Hippocampal formation (tissue), 2 donors: ENCODE data around the gene SKP2.
A peak's percentile ranks its signal among the peaks of the same experiment; 100 is the strongest.

Experiments used
- DNase-seq, 2 donors: peaks; one replicate each; lab custom pipeline; 2025; lab: John Stamatoyannopoulos, UW

Gene SKP2

DNA sequence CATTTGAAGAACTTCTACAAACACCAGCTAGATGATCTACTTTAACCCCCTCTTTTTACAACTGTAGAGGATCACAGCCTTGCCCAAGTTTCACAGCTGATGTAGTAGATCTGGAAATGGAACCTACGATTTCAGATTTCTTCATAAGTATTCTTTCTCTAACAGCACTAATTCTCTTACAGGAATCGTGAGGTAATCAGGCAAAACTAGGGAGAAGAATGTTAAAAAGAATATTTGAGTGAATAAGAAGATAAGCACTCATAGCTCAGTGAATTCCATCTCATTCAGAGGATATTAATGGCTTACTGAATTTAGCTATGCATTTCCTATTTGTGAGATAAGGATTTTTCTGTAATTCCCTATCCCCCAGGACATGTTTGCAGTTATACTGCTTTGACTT, 47.7 kb downstream of the SKP2 start:
- no peak for DNase-seq

DNA sequence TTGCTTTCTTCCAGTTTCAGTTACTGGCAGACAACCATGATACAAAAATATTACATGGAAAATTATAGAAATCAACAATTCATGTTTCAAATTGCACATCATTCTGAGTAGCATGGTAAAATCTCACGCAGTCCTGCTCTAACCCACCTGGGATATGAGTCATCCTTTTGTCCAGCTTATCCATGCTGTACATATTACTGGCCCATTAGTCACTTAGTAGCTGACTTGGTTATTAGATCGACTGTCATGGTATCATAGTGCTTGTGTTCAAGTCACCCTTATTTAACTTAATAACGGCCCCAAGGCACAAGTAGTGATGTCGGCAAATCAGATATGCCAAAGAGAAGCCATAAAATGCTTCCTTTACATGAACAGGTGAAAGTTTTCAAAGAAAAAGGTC, 48.6 kb downstream of the SKP2 start:
- DNase-seq: no peak

DNA sequence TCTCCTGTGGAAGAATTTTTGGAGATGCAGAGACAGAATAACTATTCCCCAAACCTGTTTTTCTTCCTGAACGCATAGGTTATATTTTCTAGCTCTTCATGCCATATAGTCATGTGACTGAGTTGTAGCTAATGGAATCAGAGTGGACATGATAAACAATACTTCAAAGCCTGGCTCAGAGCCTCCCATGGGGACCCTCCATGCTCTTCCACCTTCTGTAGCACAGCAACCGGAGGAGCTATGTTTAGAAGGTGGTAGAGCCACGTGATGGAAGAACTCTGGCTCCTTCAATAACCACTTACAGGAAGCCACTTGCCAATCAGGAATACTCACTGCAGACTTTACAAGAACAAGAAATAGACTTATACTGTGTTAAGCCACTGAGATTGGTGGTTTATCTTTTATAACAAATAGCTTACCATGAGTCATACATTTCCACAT, 50.6 kb downstream of the SKP2 start:
- no peak for DNase-seq

DNA sequence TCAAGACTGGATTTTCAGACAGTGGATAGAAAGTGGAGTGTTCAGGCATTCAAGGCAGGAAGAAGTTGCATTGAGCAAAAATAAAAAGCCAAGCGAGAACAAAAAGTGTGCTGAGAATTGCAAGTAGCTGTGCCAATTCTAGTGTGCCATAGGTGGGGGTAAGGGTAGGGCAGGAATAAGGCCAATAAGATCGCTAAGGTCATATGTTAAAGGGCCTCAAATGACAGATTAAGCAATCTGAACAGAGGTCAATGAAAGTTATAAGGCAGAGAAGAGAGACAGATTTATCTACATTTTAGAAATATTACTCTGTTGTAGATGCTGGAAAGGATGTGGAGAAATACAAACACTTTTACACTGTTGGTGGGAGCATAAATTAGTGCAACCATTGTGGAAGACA, 53.4 kb downstream of the SKP2 start:
- DNase-seq: peak in 1 of 2 donors; percentile 7

DNA sequence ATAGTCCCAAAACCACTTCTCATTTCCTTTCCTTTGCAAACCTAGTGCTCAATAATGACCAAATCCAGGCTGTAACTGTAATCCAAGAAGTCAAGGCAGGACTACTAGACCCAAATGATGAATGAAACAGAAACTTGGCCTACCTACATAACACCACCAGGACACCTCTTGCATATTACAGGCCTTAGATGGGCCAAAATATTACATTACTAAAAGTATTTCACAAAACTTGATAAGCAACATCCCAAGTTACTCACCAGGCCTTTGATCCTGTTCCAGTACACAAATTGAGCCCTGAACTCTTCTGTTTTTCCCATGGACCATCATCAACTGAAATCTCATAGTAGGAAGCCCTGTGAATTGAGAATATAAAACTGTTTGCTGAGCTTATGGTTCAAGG, 55.0 kb downstream of the SKP2 start:
- DNase-seq: no peak

DNA sequence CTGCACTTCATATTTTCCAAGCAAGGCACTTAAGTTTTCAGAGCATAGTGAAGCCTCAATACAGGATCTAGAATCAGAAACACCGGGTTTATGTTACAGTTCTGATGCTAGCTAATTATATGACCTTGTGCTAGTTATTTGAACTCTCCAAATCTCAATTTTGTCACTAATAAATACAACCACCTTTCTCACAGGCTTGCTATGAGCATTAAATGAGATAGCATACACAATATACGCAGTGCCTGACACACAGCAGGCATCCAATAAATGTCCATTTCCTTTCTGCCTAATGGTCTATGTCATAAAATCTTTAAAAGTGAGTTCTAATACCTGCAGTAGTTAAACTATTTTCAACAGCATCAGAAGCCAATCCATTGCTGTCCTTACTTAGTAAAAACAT, 56.9 kb downstream of the SKP2 start:
- no peak for DNase-seq

DNA sequence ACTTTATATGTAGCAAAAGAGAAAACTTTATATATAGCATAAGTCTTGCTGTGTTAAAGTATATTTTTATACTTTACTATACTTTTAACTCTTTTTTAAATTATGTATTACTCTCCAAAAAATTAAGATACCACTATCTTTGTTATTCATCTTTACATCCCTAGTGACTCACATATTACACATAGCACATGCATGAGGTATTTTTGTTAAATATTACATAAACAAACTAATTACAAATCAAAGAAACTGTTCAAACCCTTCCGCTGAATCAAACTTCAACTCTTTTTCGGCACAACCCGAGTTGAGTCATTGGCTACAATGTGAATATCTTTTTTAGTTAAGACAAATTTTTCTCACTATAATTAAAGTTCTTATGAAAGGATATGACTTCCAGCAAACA, 57.8 kb downstream of the SKP2 start:
- DNase-seq: no peak

DNA sequence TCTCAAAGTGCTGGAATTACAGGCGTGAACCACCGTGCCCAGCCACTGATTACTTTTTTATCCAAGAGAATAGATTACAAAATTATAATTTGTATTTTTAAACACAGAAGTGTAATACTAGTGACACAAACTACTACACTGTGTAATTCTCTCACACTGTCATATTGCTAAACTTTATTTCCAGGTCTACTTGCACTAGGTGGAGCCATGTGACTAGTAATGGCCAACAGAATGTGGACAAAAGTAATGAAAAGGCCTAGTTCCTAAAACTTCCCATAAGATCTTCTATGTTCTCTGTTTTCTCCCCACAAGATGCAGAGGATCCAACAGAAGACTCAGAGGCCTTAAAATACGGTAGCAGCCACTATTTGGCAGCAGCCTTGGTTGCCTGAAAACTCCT, 62.5 kb downstream of the SKP2 start:
- no peak for DNase-seq

DNA sequence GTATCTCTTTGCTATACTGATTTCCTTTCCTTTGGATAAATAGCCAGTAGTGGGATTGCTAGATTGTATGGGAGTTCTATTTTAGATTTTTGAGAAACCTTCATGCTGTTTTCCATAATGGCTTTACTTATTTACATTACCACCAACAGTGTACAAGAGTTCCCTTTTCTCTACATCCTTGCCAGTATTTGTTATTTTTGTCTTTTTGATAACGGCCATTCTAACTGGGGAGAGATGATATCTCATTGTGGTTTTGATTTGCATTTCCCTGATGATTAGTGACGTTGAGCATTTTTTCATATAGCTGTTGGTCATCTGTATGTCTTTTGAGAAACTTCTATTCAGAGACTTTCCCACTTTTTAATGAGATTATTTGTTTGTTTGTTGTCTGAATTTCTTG, 64.0 kb downstream of the SKP2 start:
- no peak for DNase-seq

DNA sequence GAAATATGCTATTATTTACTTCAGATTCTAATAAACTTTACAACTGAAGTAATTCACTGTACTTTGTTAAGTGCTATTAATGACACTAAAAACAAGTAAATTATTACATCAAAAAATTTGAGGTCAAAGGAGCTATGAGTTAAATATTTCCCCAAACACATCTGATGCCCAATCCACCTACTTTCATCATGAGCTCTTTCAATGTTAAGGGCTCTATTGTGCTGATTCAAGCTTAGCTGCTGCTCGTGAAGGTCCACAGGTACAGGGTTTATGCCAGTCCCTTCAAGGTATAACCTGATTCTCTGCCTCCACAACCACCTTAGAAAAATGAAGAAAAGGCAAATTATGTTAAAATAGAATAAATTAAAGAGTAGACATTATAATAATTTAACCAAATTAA, 65.7 kb downstream of the SKP2 start:
- no peak for DNase-seq

DNA sequence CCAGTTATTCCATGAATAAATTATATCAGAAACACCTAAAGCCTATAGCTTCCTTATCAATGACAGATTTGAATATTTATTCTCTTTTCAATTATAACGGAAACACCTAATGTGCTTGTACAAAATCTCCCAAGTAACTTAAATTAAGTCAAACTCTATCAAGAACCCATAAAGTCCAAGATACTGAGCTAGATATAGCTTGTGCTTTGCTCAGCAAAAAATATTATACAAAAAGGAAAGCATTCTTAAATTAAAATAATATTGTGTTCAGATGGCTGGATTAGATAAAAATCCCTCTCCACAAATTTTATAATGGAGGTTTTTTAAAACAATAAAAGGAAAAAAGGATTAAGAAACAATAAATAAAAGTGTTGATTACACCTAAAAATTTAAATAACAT, 66.1 kb downstream of the SKP2 start:
- DNase-seq: no peak

DNA sequence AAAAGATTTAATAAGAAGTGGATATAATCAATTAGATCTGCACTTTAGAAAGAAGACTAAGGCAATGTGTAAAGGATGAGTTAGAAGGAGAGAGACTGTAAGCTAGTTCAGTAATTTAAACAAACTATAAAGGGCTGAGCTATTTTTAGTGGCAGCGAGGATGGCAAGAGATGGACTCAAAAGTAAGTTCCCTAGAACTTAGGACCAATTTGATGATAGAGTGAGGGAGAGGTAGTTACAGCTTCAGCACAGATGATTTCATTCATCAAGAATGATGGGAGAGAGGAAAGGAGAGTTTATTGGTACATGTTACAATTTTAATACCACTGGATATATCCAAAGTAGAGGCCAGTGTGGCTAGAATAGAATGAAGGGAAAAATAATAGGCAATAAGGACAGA, 70.7 kb downstream of the SKP2 start:
- DNase-seq: no peak

DNA sequence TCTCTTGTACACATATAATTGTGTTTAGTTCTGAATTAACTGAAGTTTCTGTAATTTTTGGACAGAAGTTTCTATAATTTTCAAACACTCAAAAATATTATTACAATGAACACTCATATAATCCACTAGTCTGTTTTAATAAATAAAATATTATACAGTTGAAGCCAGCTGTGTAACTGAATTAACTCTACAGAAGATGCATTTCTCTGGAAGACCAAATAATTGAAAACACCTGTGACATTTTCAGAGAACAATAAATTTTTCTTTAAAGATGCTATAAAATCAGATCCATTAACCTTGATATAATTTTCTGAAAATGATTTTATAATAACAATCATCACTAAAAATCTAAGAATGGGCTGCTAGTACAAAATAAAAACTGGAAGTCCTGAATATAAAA, 75.1 kb downstream of the SKP2 start:
- DNase-seq: no peak

DNA sequence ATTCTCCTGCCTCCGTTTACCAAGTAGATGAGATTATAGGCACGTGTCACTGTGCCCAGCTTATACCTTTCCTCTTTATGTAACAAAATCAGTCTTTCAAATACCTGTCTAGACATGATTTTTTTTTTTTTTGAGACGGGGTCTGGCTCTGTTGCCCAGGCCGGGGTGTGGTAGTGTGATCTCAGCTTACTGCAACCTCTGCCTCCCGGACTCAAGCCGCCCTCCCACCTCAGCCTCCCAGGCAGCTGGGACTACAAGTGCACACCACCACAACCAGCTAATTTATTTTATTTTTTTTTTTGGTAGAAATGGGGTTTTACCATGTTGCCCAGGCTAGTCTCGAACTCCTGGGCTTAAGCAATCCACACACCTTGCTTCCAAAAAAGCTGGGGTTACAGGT, 76.6 kb downstream of the SKP2 start:
- DNase-seq: no peak

DNA sequence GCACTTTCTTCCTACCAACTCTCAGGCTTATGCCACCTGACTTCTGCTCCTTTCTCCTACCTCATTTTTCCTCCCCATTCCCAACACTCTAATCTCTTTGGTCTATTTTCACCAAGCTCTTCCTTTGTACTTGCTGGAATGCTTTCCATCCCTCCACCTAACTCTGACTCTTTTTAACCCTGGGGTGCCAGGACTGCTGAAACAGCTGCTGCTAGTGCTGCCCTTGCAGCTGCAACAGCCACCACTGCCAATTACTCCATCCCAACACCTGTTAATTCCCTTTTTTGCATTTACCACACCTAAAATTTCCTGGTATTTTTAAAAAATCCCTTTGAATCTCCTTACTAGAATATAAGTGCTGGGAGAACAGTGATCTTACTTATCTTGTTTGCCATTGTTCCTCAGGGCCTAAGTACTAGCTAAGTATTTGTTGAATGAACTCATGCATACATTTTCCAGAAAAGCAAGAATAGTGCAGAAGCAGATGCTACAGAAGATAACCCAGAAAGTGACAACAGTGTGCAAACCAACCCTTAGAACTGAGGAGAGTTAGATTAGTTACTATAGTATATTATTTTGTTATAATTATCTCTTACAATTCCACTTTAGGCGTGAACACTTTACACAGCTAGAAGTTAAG, 78.4 kb downstream of the SKP2 start:
- DNase-seq: no peak

DNA sequence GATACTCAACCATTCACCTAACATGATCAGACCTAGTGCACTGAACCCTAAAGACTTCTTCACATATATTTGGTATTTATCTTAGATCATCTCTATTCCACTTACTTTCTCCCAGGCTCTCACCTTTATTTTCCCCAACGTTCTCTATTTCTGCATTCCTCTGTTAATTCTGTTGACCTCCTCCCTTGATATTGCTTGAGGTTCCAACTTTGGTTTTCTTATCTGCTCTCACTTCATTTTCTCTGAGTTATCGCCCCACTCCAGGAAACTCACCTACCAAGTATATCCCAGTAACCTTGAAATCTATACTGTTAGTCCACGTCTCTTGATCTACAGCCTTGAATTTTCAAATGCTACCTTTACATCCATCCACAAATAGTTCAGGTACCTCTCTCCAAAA, 80.6 kb downstream of the SKP2 start:
- DNase-seq: no peak
